CMK (cell line): ENCODE data around the gene SETD7.

Experiments used
- DNase-seq: peaks from one replicate; pipeline ENCODE4 v3.0.0-alpha.2; 2010; ENCODE audit warnings: low read depth

SETD7 gene

DNA sequence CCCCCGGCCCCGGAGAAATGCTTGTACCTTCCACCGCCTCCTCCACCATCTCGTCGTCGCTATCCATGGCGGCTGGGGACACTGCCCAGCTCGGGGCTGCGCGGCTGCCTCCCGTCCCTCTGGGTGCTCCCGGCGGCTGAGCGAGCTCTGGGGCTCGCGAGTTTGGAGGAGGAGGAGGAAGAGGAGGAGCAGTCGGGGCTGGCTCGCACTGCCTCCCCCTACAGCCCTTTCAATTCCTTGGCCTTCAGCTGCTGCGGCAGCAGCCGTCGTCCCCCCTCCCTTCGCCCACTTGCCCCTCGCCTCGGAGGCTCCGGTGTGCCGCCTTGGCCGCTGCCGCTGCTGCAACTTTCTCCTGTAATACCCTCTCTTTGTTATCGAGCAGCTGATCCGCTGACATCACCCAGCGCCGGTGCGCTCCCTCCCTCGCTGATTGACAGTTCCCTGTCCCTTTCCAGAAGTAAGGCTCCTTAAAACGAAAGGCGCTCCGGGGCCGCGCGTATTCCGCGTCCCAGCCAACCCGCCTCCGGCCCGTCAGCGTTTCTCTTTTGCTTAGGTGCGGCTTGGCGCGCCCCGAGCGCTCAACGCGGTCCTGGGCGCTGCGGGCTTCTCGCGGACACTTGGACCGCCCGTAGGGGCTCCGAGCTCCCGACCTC is at the start of gene SETD7:
SETD7 (minus strand) TSS at position 149 of the 653 bp plus-strand sequence; CDS start at position 67, 82 bp downstream.
- DNase-seq = no peak

- DNase-seq = no peak
Measured at GRCh38 chr4:139605516-139605915, 49.5 kb upstream of the SETD7 start.

DNA sequence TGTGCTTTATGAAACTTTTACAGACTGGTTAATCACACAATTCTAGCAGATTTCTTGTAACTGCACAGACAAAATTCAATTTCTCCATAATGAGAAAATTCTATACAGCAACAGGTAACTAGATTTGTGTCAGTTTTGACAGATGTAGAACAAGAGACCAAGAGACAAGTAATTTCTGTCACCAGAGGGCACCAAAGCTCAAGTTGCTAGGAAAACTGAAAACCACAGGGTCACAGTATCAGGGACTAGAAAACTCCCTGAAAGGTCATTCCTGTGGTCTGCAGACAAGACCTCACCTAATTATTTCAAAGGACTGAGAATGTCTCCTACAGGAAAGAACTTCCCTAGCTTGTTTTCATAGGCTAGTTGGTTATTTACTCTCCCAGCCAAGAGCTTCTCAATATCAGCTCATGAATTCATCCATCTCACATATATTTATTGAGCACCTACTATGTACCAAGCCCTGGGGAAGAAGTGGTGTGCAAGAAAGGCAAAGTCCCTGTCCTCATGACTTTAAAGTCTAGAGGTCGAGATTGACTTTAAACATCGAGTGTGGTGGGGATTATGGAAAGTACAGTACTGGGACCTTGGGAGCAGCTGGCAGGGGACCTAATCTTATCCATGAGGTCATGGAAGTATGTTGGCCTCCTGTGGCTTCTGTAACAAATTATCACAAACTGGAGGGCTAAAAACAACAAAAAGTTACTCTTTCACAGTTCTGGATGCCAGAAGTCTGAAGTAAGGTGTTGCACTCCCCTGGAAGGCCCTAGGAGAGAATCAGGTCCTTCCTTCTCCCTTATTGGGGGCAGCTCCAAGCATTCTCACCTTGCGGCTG is 47.8 kb upstream of the SETD7 start:
- peak; percentile 49 for DNase-seq

DNA sequence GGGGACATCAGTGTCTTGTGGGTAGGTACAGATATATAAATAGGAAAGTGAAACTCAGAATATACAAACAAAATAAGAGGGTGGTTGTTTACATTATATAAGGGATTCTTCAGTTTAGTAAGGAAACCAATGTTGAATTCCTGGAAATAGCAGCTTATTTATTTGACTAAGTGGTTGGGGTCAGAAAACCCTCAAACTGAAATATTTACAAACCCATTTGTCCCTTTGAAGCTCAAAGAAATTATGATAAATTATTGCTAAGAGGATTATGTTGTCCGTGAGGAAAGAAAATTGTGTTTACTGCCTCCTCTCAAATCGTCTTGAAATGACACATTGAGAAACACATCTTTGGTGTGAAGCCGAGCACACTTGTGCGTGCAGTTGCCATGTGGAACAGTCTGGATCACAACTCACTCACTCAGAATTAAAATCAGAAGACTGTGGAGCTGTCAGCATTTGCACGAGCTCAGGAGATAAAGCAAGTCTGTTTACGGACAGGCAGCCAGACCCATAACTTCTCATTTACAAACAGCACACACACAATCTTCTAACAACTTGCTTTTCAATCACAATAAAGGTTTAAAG is 46.8 kb upstream of the SETD7 start:
- DNase-seq = no peak

GRCh38 chr4:139600662-139601061 is 44.6 kb upstream of the SETD7 start:
- DNase-seq = no peak

DNA sequence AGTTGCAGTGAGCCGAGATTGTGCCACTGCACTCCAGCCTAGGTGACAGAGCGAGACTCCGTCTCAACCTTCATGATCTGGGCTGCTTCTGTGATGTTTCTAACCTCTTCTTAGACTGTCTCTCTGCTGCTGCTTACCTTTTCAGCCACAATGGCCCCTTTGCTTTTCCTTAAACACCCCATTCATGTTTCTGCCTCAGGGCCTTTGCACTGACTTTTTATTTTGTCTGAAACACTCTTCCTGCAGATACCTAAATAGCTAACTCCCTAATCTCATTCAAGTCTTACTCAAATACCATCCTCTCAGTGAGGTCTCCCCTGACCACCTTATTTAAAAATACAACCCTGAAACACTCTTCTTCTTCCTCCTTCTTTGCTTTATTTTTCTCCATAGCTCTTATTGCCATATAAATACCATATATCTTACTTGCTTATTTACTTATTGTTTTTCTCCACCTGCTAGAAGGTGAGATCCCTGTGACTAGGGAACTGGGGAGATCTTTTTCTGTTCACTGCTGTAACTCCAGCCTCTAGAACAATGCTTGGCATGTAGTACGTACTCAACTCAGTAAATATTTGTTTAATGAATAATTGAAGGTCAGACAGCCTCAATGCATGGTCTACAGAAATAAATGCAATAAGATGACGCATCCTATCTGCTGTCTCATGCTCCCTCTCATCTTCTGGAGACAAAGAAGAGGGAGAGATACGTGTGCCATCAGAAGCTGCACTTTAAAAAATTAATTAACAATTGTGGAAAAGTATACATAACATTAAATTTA is 43.8 kb upstream of the SETD7 start:
- DNase-seq = no peak

GRCh38 chr4:139599076-139599475 is 43.1 kb upstream of the SETD7 start:
- no peak for DNase-seq

DNA sequence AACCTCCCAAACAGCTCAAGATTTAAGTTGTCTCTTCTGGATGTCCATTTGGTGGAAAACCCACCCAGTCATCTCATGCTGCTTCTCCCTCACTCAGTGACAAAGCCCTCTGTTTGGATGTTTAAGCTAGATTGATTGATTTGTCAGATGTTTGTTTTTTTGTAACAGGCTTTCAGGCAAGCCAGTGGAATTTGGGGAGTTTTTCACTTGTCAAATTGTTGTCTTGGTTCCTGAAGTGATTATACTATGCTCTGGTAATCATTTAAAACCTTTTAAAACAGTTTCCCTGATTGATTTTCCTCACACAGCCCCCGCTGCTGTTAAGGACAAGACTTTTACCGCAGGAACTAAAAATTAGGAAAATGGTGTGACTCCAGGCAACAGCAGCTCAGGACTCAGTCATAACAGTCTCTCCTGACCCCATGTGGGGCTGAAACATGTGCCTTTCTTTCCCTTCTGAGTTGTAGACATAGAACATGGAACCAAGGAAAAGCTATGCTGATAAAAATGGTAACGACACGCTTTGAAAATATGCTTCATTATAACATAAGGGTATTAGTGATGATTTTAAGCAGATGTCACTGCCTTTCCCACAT is 40.8 kb upstream of the SETD7 start:
- no peak for DNase-seq

DNA sequence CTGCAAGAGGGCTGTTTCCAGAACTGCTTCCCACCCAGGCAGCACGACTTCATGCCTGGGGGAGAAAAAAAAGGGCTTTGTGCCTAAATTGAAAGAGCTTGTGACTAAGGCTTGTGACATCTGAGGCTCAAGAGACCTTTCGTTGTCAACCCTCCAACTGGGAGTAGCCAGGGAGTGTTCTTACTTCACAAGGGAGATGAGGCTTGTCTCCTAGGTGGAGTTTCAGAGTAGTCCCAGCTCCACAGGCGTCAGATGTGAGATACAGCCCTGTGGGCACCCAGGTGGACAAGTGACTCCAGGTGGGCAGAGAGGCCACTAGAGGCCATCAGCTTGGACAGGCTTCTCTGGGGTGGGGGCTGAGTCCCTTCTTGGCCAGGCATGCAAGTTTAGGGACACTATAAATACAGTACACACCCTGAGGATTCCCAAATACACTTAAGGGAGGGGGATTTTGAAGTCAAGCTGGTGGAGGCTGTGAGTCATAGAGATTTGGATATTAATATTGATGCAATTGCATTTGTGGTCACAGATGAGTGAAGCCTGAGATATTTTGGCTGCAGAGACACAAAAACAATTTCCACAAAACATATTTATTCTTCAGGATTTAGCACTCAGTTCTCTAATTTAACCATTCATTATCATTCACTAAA is 40.1 kb upstream of the SETD7 start:
- no peak for DNase-seq

DNA sequence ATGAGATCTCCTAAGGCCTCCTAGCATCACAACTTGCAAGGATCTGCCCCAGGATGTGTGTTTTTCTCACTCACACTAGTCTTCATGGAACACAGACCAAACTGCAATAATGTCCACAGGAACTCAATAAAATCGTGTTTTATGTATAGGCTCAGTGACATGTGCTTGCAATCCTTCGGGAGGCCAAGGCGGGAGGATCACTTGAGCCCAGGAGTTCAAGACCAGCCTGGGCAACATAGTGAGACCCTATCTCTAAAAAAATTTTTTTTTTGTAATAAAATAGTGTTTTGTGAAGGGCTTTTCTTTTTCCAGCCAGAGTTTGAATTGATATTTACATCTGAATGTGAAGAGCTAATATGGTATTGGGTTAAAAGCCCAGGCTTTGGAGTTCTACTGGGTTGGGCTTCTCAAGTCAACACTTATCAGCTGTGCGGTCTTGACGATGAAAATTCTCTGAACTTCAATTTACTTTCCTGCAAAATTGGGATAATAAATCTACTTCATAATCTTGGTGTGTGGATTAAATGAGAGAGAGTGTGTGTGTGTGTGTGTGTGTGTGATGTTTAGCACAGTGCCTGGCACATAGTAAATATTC is 38.7 kb upstream of the SETD7 start:
- DNase-seq = no peak

DNA sequence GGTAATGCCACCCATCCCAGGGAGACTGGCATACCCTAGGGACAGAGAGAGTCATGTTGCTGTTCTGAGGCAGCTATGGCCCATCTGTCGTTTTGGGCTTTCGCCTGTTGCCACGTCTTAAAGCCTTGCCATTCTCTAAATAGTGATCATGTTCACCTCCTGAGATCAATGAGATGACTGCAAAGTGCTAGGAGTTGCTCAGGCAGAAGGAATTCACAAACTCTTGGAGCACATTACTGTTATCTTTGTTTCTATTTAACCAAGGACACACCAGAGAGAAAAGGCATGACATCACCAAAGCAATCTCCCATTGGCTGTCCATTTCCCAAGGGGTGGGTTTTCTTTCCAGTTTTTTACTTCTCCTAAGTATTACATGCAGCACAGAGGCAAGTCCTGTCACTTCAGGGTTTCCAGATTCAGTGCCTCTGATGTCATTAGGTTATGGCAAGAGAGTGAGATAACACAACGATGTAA is 37.1 kb upstream of the SETD7 start:
- no peak for DNase-seq

DNA sequence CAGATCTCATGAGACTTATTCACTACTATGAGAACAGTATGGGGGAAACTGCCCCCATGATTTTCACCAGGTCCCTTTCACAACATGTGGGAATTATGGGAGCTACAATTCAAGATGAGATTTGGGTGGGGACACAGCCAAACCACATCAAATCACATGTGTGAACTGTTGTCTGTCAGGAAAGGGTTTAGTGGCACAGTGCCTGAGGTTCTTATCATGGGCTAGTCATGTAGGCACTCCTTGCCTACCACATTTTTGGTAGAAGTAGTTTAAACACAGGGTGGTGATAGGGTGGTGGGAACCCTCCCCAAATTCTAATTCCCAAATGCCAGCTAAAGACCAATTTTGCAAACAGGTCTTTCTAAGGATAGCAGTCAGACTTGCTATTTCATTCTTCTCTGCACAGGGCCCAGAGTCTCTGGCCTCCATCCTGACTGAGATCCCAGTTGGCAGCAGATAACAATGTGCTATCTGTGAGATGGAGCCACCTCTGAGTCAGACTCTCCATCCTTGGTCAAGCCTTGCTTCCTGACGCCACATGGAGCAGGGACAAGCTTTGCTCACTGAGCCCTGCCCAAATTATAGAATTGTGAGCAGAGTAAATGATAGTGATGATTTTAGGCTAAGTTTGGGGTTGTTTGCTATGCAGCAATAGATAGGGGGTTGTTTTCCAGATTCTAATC is 33.5 kb upstream of the SETD7 start:
- DNase-seq = no peak

DNA sequence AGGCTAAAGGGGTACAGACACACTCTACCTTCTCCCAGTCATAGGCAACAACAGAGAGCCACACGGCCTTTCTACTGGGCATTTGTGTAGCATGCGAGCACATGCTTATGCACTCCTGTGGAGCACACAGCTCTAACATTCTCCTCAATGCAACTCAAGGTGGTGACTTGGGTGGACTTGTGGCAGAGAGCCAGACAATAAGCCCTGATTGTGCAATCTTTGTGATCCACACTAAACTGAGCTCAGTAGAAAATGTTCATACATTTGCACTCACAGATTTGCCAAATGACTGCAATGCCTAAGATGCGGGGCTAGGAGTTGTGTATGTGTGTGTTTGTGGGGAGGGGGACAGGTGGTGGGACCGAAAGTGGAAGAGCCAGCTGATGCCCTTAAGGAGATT is 31.4 kb upstream of the SETD7 start:
- DNase-seq = no peak

- no peak for DNase-seq
Measured at GRCh38 chr4:139585473-139585872, 29.5 kb upstream of the SETD7 start.

- no peak for DNase-seq
Measured at GRCh38 chr4:139584784-139585183, 28.8 kb upstream of the SETD7 start.

DNA sequence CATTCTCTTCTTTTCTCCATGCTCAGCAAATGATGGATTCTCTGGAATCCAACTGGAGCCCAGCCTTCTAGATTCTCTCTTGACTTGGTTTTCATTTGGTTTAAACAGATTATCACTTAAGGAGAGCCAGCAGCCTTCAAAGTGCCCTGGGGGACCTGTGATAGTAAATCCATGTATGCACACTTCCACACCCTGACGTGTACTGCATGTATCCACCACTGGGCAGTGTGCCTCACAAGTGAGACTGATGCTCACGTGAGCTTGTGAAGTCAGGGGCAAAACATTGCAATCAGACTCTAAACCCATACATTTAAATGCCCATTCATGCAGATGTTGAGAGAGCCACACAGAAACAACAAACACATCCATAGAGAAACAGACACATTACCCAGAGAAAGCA is 28.0 kb upstream of the SETD7 start:
- no peak for DNase-seq

DNA sequence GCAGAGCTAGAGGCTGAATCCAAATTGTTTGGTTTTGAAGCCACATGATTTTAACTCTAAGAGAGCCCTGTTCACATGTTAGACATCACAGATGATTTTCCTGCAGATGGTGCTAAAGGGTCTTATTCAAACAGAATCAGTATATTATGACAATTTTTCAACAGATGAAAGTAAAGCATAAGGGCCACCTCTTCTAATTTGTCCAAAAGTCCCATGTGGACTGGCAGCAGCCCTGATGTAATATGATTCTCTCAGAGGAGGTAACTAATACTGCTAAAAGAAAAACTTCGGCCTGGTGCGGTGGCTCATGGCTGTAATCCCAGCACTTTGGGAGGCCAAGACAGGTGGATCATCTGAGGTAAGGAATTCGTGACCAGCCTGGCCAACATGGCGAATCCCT is 26.0 kb upstream of the SETD7 start:
- no peak for DNase-seq

- DNase-seq = no peak
Measured at GRCh38 chr4:139581096-139581495, 25.1 kb upstream of the SETD7 start.

DNA sequence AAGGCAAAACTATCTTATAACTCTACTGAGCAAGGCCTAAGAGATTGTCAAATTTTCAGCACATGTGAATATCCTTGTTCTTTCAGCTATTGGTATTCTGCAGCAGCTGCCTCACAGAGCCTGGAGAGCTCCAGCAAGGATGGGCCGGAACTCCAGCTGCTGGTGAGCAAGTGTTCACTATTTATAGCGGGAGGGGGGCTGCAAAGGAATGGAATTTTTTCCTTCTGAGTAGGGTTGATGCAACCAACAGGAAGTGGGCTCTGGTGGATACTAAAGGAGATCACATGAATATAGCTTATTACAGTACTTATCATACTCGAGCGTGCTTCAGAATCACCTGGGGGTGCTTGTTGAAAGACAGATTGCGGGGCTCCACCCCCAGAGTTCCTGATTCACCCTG is 20.2 kb upstream of the SETD7 start:
- DNase-seq = no peak

- no peak for DNase-seq
Measured at GRCh38 chr4:139575072-139575471, 19.1 kb upstream of the SETD7 start.
